HEK293 (cell line): ENCODE measurements around the gene SYNGR3.

Source experiments
- CTCF ChIA-PET: fragments of 350-600 bp; formaldehyde crosslinking; extraction: SDS; loops from one replicate; lab custom pipeline; 2021; ENCODE audit warnings: antibody characterized with exemption; lab: Yijun Ruan, JAX
- POLR2A ChIA-PET: fragments of 300-600 bp; formaldehyde crosslinking; extraction: SDS; loops from one replicate; lab custom pipeline; 2020; ENCODE audit warnings: antibody characterized with exemption, inconsistent platforms; lab: Yijun Ruan, JAX
- H3K27ac ChIP-seq: fragments of 200-500 bp; sonication (Bioruptor generic); 2 replicates; pipeline ENCODE4 v1.5.1; 2014; ENCODE audit warnings: low read depth, low read length, control low read depth, inconsistent platforms; ENCODE audit errors: extremely low read depth
- H3K36me3 ChIP-seq, 2 experiments: fragments of 200-500 bp in 1 of 2; sonication (Bioruptor generic) in 1 of 2; 1 replicate in 1 of 2; 2 replicates in 1 of 2; pipeline ENCODE4 v1.5.1; 2014 to 2017; ENCODE audit warnings: inconsistent platforms in 2 of 2, low read length in 2 of 2; ENCODE audit not compliant: control insufficient read depth in 2 of 2, insufficient read depth in 1 of 2
- H3K4me1 ChIP-seq: fragments of 200-500 bp; sonication (Bioruptor generic); 2 replicates; pipeline ENCODE4 v1.5.1; 2014; ENCODE audit warnings: mild to moderate bottlenecking, low read length, inconsistent platforms; ENCODE audit not compliant: control insufficient read depth, insufficient read depth
- H3K4me3 ChIP-seq: 2 replicates; pipeline ENCODE4 v1.5.1; 2011; ENCODE audit warnings: low read depth, mild to moderate bottlenecking, control low read depth, low read length, moderate library complexity
- H3K9me3 ChIP-seq: fragments of 200-500 bp; sonication (Bioruptor generic); 2 replicates; pipeline ENCODE4 v1.5.1; 2014; ENCODE audit warnings: low read depth, low read length, inconsistent platforms; ENCODE audit not compliant: control insufficient read depth, insufficient read depth
- PRDM2 ChIP-seq: fragments of 450-650 bp; formaldehyde crosslinking; IDR thresholded peaks from 2 replicates; pipeline ENCODE4 v1.5.1; 2016; ENCODE audit warnings: missing biosample characterization, missing genetic modification characterization, borderline replicate concordance
- SCRT2 ChIP-seq: fragments of 450-650 bp; formaldehyde crosslinking; IDR thresholded peaks from 2 replicates; pipeline ENCODE4 v1.5.1; 2016; ENCODE audit warnings: missing biosample characterization, missing genetic modification characterization
- SP7 ChIP-seq: fragments of 450-650 bp; formaldehyde crosslinking; IDR thresholded peaks from 2 replicates; pipeline ENCODE4 v1.5.1; 2016; ENCODE audit warnings: missing biosample characterization, missing genetic modification characterization
- ZBTB6 ChIP-seq: fragments of 450-650 bp; formaldehyde crosslinking; IDR thresholded peaks from 2 replicates; pipeline ENCODE4 v1.5.1; 2017; ENCODE audit warnings: missing biosample characterization, missing genetic modification characterization
- ZFHX2 ChIP-seq: fragments of 450-650 bp; formaldehyde crosslinking; conservative IDR thresholded peaks from 2 replicates; pipeline ENCODE4 v1.5.1; 2016; ENCODE audit warnings: missing biosample characterization, missing genetic modification characterization
- ZNF140 ChIP-seq: fragments of 450-650 bp; formaldehyde crosslinking; IDR thresholded peaks from 2 replicates; pipeline ENCODE4 v1.5.1; 2016; ENCODE audit warnings: missing biosample characterization, missing genetic modification characterization
- ZNF174 ChIP-seq: fragments of 450-650 bp; formaldehyde crosslinking; IDR thresholded peaks from 2 replicates; pipeline ENCODE4 v1.5.0; 2017; ENCODE audit warnings: missing biosample characterization, mild to moderate bottlenecking, missing genetic modification characterization
- ZNF248 ChIP-seq: fragments of 450-650 bp; formaldehyde crosslinking; IDR thresholded peaks from 2 replicates; pipeline ENCODE4 v1.5.1; 2017; ENCODE audit warnings: missing biosample characterization, missing genetic modification characterization
- ZNF37A ChIP-seq: fragments of 450-650 bp; IDR thresholded peaks from 2 replicates; pipeline ENCODE4 v1.5.1; 2018; ENCODE audit warnings: missing biosample characterization, missing genetic modification characterization
- ZNF501 ChIP-seq: fragments of 450-650 bp; formaldehyde crosslinking; IDR thresholded peaks from 2 replicates; pipeline ENCODE4 v1.5.1; 2016; ENCODE audit warnings: missing biosample characterization, missing genetic modification characterization
- ZNF529 ChIP-seq: fragments of 450-650 bp; formaldehyde crosslinking; IDR thresholded peaks from 2 replicates; pipeline ENCODE4 v1.5.1; 2017; ENCODE audit warnings: missing genetic modification characterization, missing biosample characterization; ENCODE audit not compliant: insufficient replicate concordance
- ZNF560 ChIP-seq: fragments of 450-650 bp; formaldehyde crosslinking; IDR thresholded peaks from 2 replicates; pipeline ENCODE4 v1.5.1; 2017; ENCODE audit warnings: missing biosample characterization, missing genetic modification characterization, borderline replicate concordance
- ZNF585B ChIP-seq: fragments of 450-650 bp; formaldehyde crosslinking; IDR thresholded peaks from 2 replicates; pipeline ENCODE4 v1.5.1; 2016; ENCODE audit warnings: missing biosample characterization, missing genetic modification characterization
- ZNF600 ChIP-seq: fragments of 450-650 bp; formaldehyde crosslinking; IDR thresholded peaks from 2 replicates; pipeline ENCODE4 v1.5.1; 2016; ENCODE audit warnings: missing biosample characterization, missing genetic modification characterization
- ZNF645 ChIP-seq: fragments of 450-650 bp; formaldehyde crosslinking; IDR thresholded peaks from 2 replicates; pipeline ENCODE4; 2016; ENCODE audit warnings: missing biosample characterization, missing genetic modification characterization
- ZNF791 ChIP-seq: fragments of 450-650 bp; formaldehyde crosslinking; IDR thresholded peaks from 2 replicates; pipeline ENCODE4 v1.5.1; 2016; ENCODE audit warnings: missing biosample characterization, missing genetic modification characterization
- TF ChIP-seq, protein P1 (sequence below): fragments of 450-650 bp; formaldehyde crosslinking; IDR thresholded peaks from 2 replicates; pipeline ENCODE4 v1.5.1; 2016; ENCODE audit warnings: missing biosample characterization, missing genetic modification characterization
- TF ChIP-seq, protein P2 (sequence below): fragments of 450-650 bp; formaldehyde crosslinking; IDR thresholded peaks from 2 replicates; pipeline ENCODE4 v1.5.1; 2016; ENCODE audit warnings: missing biosample characterization, missing genetic modification characterization

SYNGR3 gene

GRCh38 chr16:2027024-2028010 is 37.5 kb downstream of the SYNGR3 start (continued):
- no peak for TF ChIP-seq ZNF140 (tag by site-specific recombination)
- no peak for TF ChIP-seq ZNF37A
- TF ChIP-seq ZNF174 (tag by site-specific recombination): no peak
- TF ChIP-seq, all 188 proteins: peak for 31

GRCh38 chr16:2028146-2028545 is 38.4 kb downstream of the SYNGR3 start:
- CTCF ChIA-PET: interaction anchor here (1.1 to 2.1 kb wide), 3 partner anchors 12 to 112 kb away, joined by 5 to 10 read pairs (median 5); no protein-coding TSS in a partner anchor
- POLR2A ChIA-PET: interaction anchor here (1.0 to 2.6 kb wide), 4 partner anchors 11 to 127 kb away, joined by 4 to 15 read pairs (median 6); partner anchors contain the start of genes NTHL1, TRAF7 and TSC2

DNA sequence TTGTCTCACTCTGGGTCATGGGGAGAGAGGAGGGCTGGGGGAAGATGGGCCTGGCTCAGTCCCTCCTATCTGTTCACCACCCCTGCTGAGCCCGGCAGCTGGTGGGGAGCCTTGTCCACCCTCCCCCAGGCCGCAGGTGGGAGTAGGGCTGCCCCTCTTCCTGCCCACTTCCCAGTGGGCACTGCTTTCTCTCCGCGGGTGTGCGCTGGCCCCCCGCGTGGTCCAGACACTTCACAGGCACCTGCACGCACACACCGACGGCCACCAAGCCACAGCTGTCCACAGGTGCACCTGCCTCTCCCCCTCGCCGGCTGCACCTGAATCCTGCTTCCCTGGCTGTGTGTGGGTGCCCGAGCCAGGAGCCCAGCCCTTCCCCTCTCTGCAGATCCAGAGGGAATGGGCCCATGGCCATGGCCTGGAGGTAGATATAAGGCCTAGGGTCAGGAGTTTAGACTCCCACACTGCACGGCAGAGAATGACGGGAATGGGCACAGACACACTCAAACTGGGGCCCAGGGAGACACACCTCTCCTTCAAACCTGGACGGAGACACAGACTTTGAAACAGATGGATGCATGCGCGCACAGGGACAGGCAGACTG is 39.0 kb downstream of the SYNGR3 start:
- Histone ChIP-seq H3K36me3 (peaks cover 0 to 4% of the 10 kb centered on the region in 2 experiments; a peak in 1 of 3 replicates), H3K4me1 (no peaks in the 10 kb centered on the region; the same call in 1 of the 2 replicates), H3K27ac (no peak overlapping the region), H3K9me3 (no peaks in the 10 kb centered on the region), H3K4me3 (no peak overlapping the region)
- CTCF ChIA-PET: interaction anchor here (1.1 to 2.1 kb wide), 2 partner anchors 21 to 112 kb away, joined by 5 to 10 read pairs; no protein-coding TSS in a partner anchor
- POLR2A ChIA-PET: interaction anchor here (1.2 to 2.6 kb wide), 2 partner anchors 10 to 19 kb away, joined by 6 to 15 read pairs; partner anchors contain the start of genes NTHL1 and TSC2
- TF ChIP-seq ZNF560 (tag by site-specific recombination) (no peak), SCRT2 (peak; percentile 41; the same call in 1 of the 2 replicates), ZBTB6 (no peak), ZFHX2 (tag by site-specific recombination) (peak; percentile 58), SP7 (tag by site-specific recombination) (no peak), ZNF791 (tag by site-specific recombination) (no peak), ZNF140 (tag by site-specific recombination) (no peak), ZNF645 (tag by site-specific recombination) (no peak), ZNF501 (tag by site-specific recombination) (no peak), ZNF585B (tag by site-specific recombination) (no peak), PRDM2 (tag by site-specific recombination) (no peak), ZNF529 (no peak)
- TF ChIP-seq, protein P1, sequence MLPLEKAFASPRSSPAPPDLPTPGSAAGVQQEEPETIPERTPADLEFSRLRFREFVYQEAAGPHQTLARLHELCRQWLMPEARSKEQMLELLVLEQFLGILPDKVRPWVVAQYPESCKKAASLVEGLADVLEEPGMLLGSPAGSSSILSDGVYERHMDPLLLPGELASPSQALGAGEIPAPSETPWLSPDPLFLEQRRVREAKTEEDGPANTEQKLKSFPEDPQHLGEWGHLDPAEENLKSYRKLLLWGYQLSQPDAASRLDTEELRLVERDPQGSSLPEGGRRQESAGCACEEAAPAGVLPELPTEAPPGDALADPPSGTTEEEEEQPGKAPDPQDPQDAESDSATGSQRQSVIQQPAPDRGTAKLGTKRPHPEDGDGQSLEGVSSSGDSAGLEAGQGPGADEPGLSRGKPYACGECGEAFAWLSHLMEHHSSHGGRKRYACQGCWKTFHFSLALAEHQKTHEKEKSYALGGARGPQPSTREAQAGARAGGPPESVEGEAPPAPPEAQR (tag by site-specific recombination): no peak
- TF ChIP-seq, protein P2, sequence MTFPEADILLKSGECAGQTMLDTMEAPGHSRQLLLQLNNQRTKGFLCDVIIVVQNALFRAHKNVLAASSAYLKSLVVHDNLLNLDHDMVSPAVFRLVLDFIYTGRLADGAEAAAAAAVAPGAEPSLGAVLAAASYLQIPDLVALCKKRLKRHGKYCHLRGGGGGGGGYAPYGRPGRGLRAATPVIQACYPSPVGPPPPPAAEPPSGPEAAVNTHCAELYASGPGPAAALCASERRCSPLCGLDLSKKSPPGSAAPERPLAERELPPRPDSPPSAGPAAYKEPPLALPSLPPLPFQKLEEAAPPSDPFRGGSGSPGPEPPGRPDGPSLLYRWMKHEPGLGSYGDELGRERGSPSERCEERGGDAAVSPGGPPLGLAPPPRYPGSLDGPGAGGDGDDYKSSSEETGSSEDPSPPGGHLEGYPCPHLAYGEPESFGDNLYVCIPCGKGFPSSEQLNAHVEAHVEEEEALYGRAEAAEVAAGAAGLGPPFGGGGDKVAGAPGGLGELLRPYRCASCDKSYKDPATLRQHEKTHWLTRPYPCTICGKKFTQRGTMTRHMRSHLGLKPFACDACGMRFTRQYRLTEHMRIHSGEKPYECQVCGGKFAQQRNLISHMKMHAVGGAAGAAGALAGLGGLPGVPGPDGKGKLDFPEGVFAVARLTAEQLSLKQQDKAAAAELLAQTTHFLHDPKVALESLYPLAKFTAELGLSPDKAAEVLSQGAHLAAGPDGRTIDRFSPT: 0 out of 2 replicates have a peak, but pooled peaks have one; percentile 36

More at GRCh38 chr16:2028146-2028545, 38.4 kb downstream of the SYNGR3 start:
- Histone ChIP-seq H3K36me3 (peaks cover 0 to 4% of the 10 kb centered on the region in 2 experiments; a peak in 1 of 3 replicates), H3K4me1 (no peaks in the 10 kb centered on the region; the same call in 1 of the 2 replicates), H3K4me3 (no peak overlapping the region), H3K9me3 (no peaks in the 10 kb centered on the region), H3K27ac (no peak overlapping the region)
- TF ChIP-seq ZNF248 (no peak), ZNF600 (0 out of 2 replicates have a peak, but pooled peaks have one; percentile 78)
